ENCODE measurements around the gene CRELD2.

The CRELD2 gene

DNA sequence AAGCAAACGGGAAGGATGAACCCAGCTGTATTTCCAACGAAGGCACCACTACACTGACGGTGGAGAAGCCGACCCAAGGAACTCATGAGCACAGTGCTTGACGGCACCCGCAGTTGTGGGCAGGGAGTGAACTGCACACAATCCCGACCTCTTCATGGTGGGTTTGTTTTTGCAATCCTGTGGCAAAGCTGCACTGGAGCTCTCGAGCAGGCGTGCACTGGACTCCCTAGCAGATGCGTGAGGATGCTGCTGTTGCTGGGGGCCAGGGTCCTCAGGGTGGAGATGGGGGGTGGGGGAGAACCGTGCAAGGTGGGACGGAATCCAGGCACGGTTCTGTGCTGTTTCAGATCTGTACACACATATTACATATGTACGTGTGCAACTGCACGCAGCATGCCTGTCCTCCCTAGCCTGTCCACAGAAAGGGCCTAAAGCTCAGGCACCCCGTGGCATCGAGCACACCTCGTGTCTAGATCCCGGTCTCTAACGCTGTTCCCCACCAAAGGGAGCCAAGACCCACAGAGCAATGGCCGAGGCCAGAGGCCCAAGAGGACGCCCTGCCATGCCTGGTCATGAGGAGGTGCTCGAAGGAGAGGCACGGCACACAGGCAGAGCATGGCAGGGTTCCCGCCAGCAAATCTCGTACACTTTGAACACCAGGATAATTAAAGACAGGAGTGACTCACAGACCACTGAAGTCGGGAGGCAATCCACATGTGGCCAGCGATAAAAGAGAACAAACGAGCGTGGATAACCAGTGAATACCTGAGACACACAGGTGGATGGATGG, 17.8 kb upstream of the CRELD2 start:
- Histone ChIP-seq H3K9ac (ENCODE audit: low read depth, low read length, poor library complexity) (peak overlapping the region; percentile 53), H4K8ac (ENCODE audit: low read depth, low read length) (no peak overlapping the region), H3K79me1 (ENCODE audit: low read depth, low read length) (no peaks in the 10 kb centered on the region), H3K36me3 (replicated peaks in 1 of 2; ENCODE audit: control insufficient read depth in 2 of 2, insufficient read depth in 2 of 2, low read length in 2 of 2) (peaks cover 25 to 67% of the 10 kb centered on the region in 2 donors), H2BK5ac (ENCODE audit: low read length) (no peak overlapping the region), H3K18ac (ENCODE audit: low read length) (peak overlapping the region; percentile 23), H3K4me3 (ENCODE audit: low read length in 2 of 2) (peak overlapping the region in 1 of 2 donors; percentile 19), H3K27ac (replicated peaks; ENCODE audit: low read length) (no peak overlapping the region), H2AFZ (ENCODE audit: low read length) (no peak overlapping the region), H2BK12ac (ENCODE audit: low read length) (no peak overlapping the region), H3K23ac (ENCODE audit: low read depth, low read length, poor library complexity) (peak overlapping the region; percentile 29), H4K91ac (ENCODE audit: low read depth, low read length, poor library complexity) (no peak overlapping the region), H2AK5ac (ENCODE audit: low read depth, low read length) (no peak overlapping the region), H3K4me2 (ENCODE audit: insufficient read depth, low read length, poor library complexity, severe bottlenecking) (no peak overlapping the region), H3K27me3 (ENCODE audit: control insufficient read depth in 3 of 3, insufficient read depth in 3 of 3, low read depth in 1 of 3, low read length in 3 of 3) (no peaks in the 10 kb centered on the region), H2BK15ac (ENCODE audit: low read length) (no peak overlapping the region), H3K4me1 (ENCODE audit: control insufficient read depth in 2 of 2, insufficient read depth in 1 of 2, low read depth in 1 of 2, low read length in 2 of 2) (peaks cover 0 to 5% of the 10 kb centered on the region in 2 donors), H3K9me3 (replicated peaks in 1 of 2; ENCODE audit: control insufficient read depth in 2 of 2, insufficient read depth in 1 of 2, low read depth in 1 of 2, low read length in 2 of 2) (peaks cover 4 to 12% of the 10 kb centered on the region in 2 donors), H3K14ac (ENCODE audit: low read length) (no peak overlapping the region), H3K4ac (ENCODE audit: low read length) (no peak overlapping the region), H2BK120ac (ENCODE audit: low read depth, low read length) (no peak overlapping the region)
- no peak for DNase-seq (ENCODE audit: low spot score)
- no CpG with 5 or more reads among the region's 30 CpGs for WGBS, 2 donors (ENCODE audit: extremely low coverage in 2 of 2, insufficient read length in 2 of 2, insufficient replicate concordance in 1 of 2)

DNA sequence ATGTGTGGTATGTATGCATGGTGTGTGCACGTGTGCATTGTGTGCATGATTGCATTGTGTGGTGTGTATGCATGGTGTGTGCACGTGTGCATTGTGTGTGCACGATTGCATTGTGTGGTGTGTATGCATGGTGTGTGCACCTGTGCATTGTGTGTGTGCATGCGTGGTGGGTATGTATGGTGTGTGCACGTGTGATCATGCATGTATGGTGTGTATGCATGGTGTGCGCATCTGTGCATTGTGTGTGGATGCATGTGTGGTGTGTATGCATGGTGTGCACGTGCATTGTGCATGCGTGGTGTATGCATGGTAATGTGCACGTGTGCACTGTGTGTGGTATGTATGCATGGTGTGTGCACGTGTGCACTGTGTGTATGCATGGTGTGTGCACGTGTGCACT, 17.0 kb upstream of the CRELD2 start:
- no peak overlapping the region for H3K4ac ChIP-seq (ENCODE audit: low read length)
- H2BK12ac ChIP-seq (ENCODE audit: low read length), result no peak overlapping the region
- H3K27me3 ChIP-seq (ENCODE audit: control insufficient read depth in 3 of 3, insufficient read depth in 3 of 3, low read depth in 1 of 3, low read length in 3 of 3), result no peaks in the 10 kb centered on the region
- no peak overlapping the region for H2BK120ac ChIP-seq (ENCODE audit: low read depth, low read length)
- H2AK5ac ChIP-seq (ENCODE audit: low read depth, low read length), result no peak overlapping the region
- no peak overlapping the region for H4K91ac ChIP-seq (ENCODE audit: low read depth, low read length, poor library complexity)
- peak overlapping the region; percentile 29 for H3K23ac ChIP-seq (ENCODE audit: low read depth, low read length, poor library complexity)
- peaks cover 4 to 12% of the 10 kb centered on the region in 2 donors for H3K9me3 ChIP-seq (replicated peaks in 1 of 2; ENCODE audit: control insufficient read depth in 2 of 2, insufficient read depth in 1 of 2, low read depth in 1 of 2, low read length in 2 of 2)
- peaks cover 0 to 5% of the 10 kb centered on the region in 2 donors for H3K4me1 ChIP-seq (ENCODE audit: control insufficient read depth in 2 of 2, insufficient read depth in 1 of 2, low read depth in 1 of 2, low read length in 2 of 2)
- H3K4me3 ChIP-seq (ENCODE audit: low read length in 2 of 2), result peak overlapping the region in 1 of 2 donors; percentile 27
- no peak overlapping the region for H2AFZ ChIP-seq (ENCODE audit: low read length)
- H3K9ac ChIP-seq (ENCODE audit: low read depth, low read length, poor library complexity), result peak overlapping the region; percentile 50
- no peaks in the 10 kb centered on the region for H3K79me1 ChIP-seq (ENCODE audit: low read depth, low read length)
- peak overlapping the region; percentile 10 for H3K14ac ChIP-seq (ENCODE audit: low read length)
- no peak overlapping the region for H2BK15ac ChIP-seq (ENCODE audit: low read length)
- peak overlapping the region; percentile 78 for H4K8ac ChIP-seq (ENCODE audit: low read depth, low read length)
- peaks cover 25 to 67% of the 10 kb centered on the region in 2 donors for H3K36me3 ChIP-seq (replicated peaks in 1 of 2; ENCODE audit: control insufficient read depth in 2 of 2, insufficient read depth in 2 of 2, low read length in 2 of 2)
- DNase-seq (ENCODE audit: low spot score), result no peak
- H3K27ac ChIP-seq (replicated peaks; ENCODE audit: low read length), result no peak overlapping the region
- peak overlapping the region; percentile 40 for H3K18ac ChIP-seq (ENCODE audit: low read length)
- WGBS, 2 donors (ENCODE audit: extremely low coverage in 2 of 2, insufficient read length in 2 of 2, insufficient replicate concordance in 1 of 2), result no CpG with 5 or more reads among the region's 11 CpGs
- no peak overlapping the region for H3K4me2 ChIP-seq (ENCODE audit: insufficient read depth, low read length, poor library complexity, severe bottlenecking)
- H2BK5ac ChIP-seq (ENCODE audit: low read length), result no peak overlapping the region

GRCh38 chr22:49903322-49904039, 15.0 kb upstream of the CRELD2 start:
- no peak overlapping the region for H3K4ac ChIP-seq (ENCODE audit: low read length)
- no peak overlapping the region for H2BK12ac ChIP-seq (ENCODE audit: low read length)
- no peak overlapping the region for H4K91ac ChIP-seq (ENCODE audit: low read depth, low read length, poor library complexity)
- H3K27me3 ChIP-seq (ENCODE audit: control insufficient read depth in 3 of 3, insufficient read depth in 3 of 3, low read depth in 1 of 3, low read length in 3 of 3), result no peaks in the 10 kb centered on the region
- no peak overlapping the region for H2BK5ac ChIP-seq (ENCODE audit: low read length)
- no peak for DNase-seq (ENCODE audit: low spot score)
- H3K4me1 ChIP-seq (ENCODE audit: control insufficient read depth in 2 of 2, insufficient read depth in 1 of 2, low read depth in 1 of 2, low read length in 2 of 2), result peaks cover 0 to 5% of the 10 kb centered on the region in 2 donors
- no peak overlapping the region for H3K4me2 ChIP-seq (ENCODE audit: insufficient read depth, low read length, poor library complexity, severe bottlenecking)
- H4K8ac ChIP-seq (ENCODE audit: low read depth, low read length), result no peak overlapping the region
- peaks cover 2% of the 10 kb centered on the region for H3K79me1 ChIP-seq (ENCODE audit: low read depth, low read length)
- no peak overlapping the region for H3K9ac ChIP-seq (ENCODE audit: low read depth, low read length, poor library complexity)
- H2AK5ac ChIP-seq (ENCODE audit: low read depth, low read length), result no peak overlapping the region
- H3K23ac ChIP-seq (ENCODE audit: low read depth, low read length, poor library complexity), result no peak overlapping the region
- H3K14ac ChIP-seq (ENCODE audit: low read length), result peak overlapping the region; percentile 43
- H2AFZ ChIP-seq (ENCODE audit: low read length), result no peak overlapping the region
- WGBS, 2 donors (ENCODE audit: extremely low coverage in 2 of 2, insufficient read length in 2 of 2, insufficient replicate concordance in 1 of 2), result no CpG with 5 or more reads among the region's 17 CpGs
- H3K4me3 ChIP-seq (ENCODE audit: low read length in 2 of 2), result no peak overlapping the region
- H3K36me3 ChIP-seq (replicated peaks in 1 of 2; ENCODE audit: control insufficient read depth in 2 of 2, insufficient read depth in 2 of 2, low read length in 2 of 2), result peaks cover 32 to 69% of the 10 kb centered on the region in 2 donors
- no peak overlapping the region for H3K18ac ChIP-seq (ENCODE audit: low read length)
- no peak overlapping the region for H2BK120ac ChIP-seq (ENCODE audit: low read depth, low read length)
- H3K9me3 ChIP-seq (replicated peaks in 1 of 2; ENCODE audit: control insufficient read depth in 2 of 2, insufficient read depth in 1 of 2, low read depth in 1 of 2, low read length in 2 of 2), result peaks cover 0 to 8% of the 10 kb centered on the region in 2 donors
- no peak overlapping the region for H3K27ac ChIP-seq (replicated peaks; ENCODE audit: low read length)
- H2BK15ac ChIP-seq (ENCODE audit: low read length), result no peak overlapping the region

GRCh38 chr22:49904040-49904369, 14.4 kb upstream of the CRELD2 start:
- Histone ChIP-seq H3K36me3 (replicated peaks in 1 of 2; ENCODE audit: control insufficient read depth in 2 of 2, insufficient read depth in 2 of 2, low read length in 2 of 2) (peaks cover 34 to 64% of the 10 kb centered on the region in 2 donors), H4K91ac (ENCODE audit: low read depth, low read length, poor library complexity) (no peak overlapping the region), H3K27me3 (ENCODE audit: control insufficient read depth in 3 of 3, insufficient read depth in 3 of 3, low read depth in 1 of 3, low read length in 3 of 3) (no peaks in the 10 kb centered on the region), H3K4me1 (ENCODE audit: control insufficient read depth in 2 of 2, insufficient read depth in 1 of 2, low read depth in 1 of 2, low read length in 2 of 2) (peaks cover 0 to 5% of the 10 kb centered on the region in 2 donors), H3K4me2 (ENCODE audit: insufficient read depth, low read length, poor library complexity, severe bottlenecking) (no peak overlapping the region), H3K18ac (ENCODE audit: low read length) (no peak overlapping the region), H3K4me3 (ENCODE audit: low read length in 2 of 2) (no peak overlapping the region), H2BK5ac (ENCODE audit: low read length) (no peak overlapping the region), H3K27ac (replicated peaks; ENCODE audit: low read length) (no peak overlapping the region), H2AK5ac (ENCODE audit: low read depth, low read length) (no peak overlapping the region), H3K9me3 (replicated peaks in 1 of 2; ENCODE audit: control insufficient read depth in 2 of 2, insufficient read depth in 1 of 2, low read depth in 1 of 2, low read length in 2 of 2) (peaks cover 0 to 8% of the 10 kb centered on the region in 2 donors), H4K8ac (ENCODE audit: low read depth, low read length) (no peak overlapping the region), H3K9ac (ENCODE audit: low read depth, low read length, poor library complexity) (no peak overlapping the region), H2BK12ac (ENCODE audit: low read length) (no peak overlapping the region), H3K4ac (ENCODE audit: low read length) (no peak overlapping the region), H3K79me1 (ENCODE audit: low read depth, low read length) (peaks cover 2% of the 10 kb centered on the region), H3K23ac (ENCODE audit: low read depth, low read length, poor library complexity) (no peak overlapping the region), H2BK120ac (ENCODE audit: low read depth, low read length) (no peak overlapping the region), H2AFZ (ENCODE audit: low read length) (no peak overlapping the region), H3K14ac (ENCODE audit: low read length) (peak overlapping the region; percentile 76), H2BK15ac (ENCODE audit: low read length) (no peak overlapping the region)
- WGBS, 2 donors (ENCODE audit: extremely low coverage in 2 of 2, insufficient read length in 2 of 2, insufficient replicate concordance in 1 of 2), result no CpG with 5 or more reads among the region's 11 CpGs
- DNase-seq (ENCODE audit: low spot score), result no peak
